ENCODE measurements around the gene DLG1.

The DLG1 gene

GRCh38 chr3:197298341-197298944, at the start of gene DLG1:
Gene DLG1 (minus strand): TSS chr3:197298612. CDS start chr3:197297204, 1,408 bp downstream.
- peak; percentile 90 for DNase-seq

GRCh38 chr3:197348014-197348413, 49.6 kb upstream of the DLG1 start:
- no peak for DNase-seq

GRCh38 chr3:197345390-197345789, 47.0 kb upstream of the DLG1 start:
- no peak for DNase-seq

GRCh38 chr3:197344582-197345318, 46.3 kb upstream of the DLG1 start:
- DNase-seq = no peak

GRCh38 chr3:197343656-197344408, 45.4 kb upstream of the DLG1 start:
- DNase-seq = no peak

GRCh38 chr3:197343111-197343510, 44.7 kb upstream of the DLG1 start:
- no peak for DNase-seq

- no peak for DNase-seq
Observed at GRCh38 chr3:197340521-197340871, 42.1 kb upstream of the DLG1 start.

GRCh38 chr3:197339841-197340520, 41.6 kb upstream of the DLG1 start:
- no peak for DNase-seq

- DNase-seq = no peak
Observed at GRCh38 chr3:197338586-197338985, 40.2 kb upstream of the DLG1 start.

GRCh38 chr3:197337656-197338055, 39.2 kb upstream of the DLG1 start:
- DNase-seq = no peak

GRCh38 chr3:197337214-197337613, 38.8 kb upstream of the DLG1 start:
- no peak for DNase-seq

- DNase-seq = no peak
Observed at GRCh38 chr3:197336348-197336747, 37.9 kb upstream of the DLG1 start.

GRCh38 chr3:197335428-197336132, 37.2 kb upstream of the DLG1 start:
- no peak for DNase-seq

DNA sequence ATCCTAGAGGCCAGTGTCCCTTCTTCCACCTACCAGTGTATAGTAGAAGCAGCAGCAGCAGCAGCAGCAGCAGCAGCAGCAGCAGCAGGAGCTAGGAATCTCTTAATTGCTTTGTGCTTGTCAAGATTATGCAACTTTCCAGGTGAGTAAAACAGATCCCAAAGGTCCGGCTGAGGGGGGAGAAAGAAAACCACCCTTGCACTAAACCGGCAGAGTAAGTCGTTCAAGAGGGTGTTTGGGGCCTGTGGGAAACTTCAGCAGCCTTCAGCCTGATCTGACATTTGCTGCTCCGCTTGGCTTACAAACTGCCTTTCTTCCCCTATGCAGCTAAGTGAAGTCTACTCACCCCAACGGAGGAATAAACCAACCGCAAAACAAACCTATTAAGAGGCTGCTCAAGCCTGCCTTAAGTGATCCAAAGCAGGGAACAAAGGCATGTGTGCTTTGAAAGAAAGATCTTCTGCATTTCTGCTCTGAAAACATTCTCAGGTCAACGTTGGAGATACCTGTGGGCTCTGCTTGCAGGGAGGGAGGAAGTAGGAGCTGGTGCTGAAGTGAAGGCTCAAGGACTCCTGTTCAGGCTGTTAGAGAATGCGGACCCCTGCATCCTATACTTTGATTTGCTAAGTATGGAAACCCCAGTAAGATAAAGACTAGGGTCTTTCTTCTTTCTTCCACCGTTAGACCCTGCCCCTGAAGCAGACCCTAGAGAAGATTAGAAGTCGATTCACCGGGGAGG, 35.7 kb upstream of the DLG1 start:
- DNase-seq = no peak

DNA sequence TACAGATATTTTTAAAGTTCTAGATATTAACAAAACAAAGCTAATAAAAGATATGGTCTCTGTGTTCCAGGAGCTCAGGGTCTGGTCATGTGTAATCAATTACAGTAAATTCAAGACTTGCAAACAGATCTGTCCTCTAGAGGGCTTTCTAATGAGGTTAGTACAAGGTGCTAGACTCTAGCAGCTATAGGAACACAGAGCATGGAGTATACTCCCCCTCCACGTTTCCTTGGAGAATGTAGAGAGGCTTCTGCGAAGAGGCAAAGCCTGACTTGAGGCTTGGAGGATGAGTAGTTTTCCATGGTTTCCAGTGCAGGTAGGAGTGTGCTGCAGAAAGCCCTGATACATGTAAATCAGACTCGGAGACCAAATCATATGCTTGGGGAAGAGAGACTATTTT, 32.7 kb upstream of the DLG1 start:
- no peak for DNase-seq

DNA sequence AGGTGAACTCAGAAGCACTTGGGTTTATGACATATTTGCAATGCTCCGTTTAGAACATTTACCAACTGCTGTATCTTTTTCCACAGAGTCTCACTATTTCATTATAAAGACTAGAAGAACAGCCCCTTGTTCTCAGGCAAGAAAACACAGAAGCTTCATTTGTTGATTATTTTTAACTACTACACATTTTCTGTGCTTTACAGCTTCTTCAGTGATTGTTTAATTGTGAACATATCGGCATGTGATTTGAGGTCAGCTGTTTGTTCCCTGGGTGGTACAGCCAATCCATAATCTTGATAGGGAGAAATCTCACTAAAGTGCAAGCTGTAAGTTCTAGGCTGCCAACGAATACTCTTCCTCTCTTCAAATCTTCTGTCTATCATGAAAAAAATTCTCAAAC, 31.0 kb upstream of the DLG1 start:
- no peak for DNase-seq

DNA sequence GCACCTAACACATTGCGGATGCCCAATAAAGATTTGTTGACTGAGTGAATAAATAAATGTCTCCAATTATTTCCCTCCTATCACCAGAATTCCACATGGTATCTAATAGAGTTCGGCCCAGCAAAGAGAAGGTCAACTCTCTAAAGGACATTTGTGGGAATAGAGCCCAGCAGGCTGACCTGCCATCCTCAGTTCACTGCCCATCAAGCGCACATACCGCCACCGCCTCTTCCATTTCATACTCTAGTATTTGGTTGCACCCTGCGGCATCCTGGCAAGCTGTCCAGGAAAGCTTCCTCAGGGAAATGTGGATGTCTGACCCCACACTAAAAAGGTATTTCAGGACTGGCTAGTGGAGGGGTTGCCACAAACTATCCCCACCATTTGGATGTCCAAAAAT, 29.8 kb upstream of the DLG1 start:
- DNase-seq = no peak

DNA sequence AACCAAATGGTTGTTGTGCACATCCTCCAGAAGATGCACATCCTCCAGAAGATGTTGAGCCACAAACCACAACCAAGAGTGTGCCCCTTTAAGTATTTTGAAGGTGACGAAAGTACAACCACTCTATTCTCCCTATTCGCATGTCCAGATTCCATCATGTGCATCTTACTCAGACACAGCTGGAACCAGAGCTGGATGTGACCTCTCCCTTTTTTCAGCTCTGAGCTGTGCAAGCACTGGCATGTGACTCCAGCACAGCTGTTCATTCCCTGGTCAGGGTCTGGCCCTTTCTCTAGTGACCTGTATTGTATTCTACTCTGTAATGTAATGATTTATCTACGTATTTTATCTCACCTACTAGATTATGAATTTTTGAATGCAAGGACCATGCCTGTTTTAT, 29.3 kb upstream of the DLG1 start:
- no peak for DNase-seq

GRCh38 chr3:197325773-197326172, 27.4 kb upstream of the DLG1 start:
- no peak for DNase-seq

GRCh38 chr3:197322149-197322548, 23.7 kb upstream of the DLG1 start:
- DNase-seq = no peak

GRCh38 chr3:197320582-197320981, 22.2 kb upstream of the DLG1 start:
- no peak for DNase-seq

Data from stimulated activated CD4-positive, alpha-beta T cell treated with anti-CD3 and anti-CD28 coated beads, Interleukin-15, amount 100 ng/mL, for 24 hours (primary cell).